NCI-H2171 treated with DMSO at 0.1 percent for 48 hours (cell line): ENCODE measurements around the gene ABCG1.

Source experiments
- DNase-seq: peaks from one replicate; lab custom pipeline; 2025; lab: John Stamatoyannopoulos, UW

The ABCG1 gene

DNA sequence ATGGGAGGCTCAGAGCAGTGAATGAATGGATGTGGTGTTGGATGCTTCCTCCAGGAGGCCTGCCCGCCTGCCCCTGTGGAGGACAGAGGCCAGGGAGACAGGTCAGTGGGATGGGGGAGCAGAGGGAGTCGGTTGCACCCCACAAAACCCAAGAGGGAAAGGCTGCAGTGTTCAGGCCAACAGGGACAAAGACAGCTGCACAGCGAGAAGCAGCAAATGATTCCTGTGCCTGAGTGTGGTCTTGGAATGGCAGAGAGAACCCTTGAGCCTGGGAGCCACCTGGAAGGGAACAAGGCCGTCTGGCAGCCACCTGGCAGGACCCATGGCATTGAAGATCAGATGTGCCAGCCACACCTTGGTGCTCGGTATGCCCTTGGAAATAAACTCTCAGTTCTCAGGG lies 88.2 kb downstream of the ABCG1 start:
- DNase-seq = peak; percentile 74

DNA sequence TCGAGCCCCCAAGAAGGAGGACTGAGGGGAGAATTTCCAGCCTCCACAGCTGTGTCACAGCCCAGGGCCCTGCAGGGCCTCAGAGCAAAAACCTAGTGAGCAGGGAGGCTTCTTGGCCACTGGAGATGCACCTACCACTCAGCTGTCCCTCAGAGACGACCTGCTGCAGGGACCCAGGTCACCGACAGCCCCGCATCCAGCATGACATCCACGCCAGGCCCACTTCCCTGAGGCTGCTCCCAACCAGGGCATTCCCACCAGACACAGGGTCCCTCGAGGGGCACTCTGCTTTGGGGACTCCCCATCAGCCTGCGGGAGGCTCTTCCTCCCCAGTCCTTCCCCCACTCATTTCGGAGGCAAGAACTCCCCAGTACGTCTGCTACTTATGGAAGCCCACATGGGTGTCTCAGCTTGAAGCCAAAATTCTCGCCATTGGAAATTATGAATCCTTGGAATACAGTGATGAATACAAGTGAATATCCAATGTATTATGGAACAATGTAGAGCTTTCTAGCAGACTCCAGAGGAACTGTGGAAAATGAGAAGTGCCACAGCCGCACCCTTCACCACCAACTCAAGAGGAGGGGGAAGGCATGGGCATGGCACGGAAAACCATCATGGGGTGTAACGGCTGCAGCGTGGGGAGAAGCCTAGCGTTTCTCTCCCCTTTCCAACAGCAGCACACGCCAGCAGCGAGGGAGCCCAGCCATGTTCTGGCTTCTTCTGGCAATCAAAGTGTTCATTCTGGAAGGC lies 89.4 kb downstream of the ABCG1 start:
- DNase-seq = no peak

DNA sequence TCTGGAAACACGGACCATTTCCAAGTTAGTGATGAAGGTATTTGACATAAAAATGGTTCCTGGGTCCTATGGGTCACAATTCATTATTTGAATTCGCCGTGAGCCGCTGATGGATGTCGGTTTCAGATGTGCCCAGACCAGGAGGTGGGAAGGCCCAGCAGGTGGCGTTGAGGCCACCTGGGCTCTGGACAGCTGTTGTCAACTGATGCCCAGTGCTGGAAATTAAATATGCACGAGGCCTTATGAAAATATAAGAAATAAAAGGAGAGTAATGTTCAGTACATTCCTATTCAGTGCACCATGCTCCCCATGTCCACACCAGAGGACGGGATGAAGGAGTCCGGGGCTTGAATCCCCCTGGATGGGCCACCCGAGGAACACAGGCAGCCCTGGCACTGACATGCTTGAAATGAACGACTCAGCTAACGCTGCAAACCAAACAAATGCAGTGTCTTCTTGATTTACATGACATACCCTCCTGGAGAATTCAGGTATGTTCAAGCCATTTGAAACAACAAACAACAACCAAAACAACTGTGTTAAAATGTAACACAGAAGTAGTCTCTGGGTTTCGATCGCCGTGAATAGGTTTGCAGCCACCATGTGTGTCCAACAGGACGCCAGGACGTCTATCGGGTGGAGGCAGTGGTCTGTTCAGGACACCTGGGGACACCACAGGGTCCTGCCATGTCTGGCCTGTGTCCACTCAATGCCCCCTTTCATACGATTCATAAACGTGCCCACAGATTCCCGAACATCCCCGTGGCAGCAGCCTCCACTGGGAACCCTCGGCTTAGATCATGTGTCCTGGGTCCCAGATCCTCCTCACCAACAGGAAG lies 90.2 kb downstream of the ABCG1 start:
- no peak for DNase-seq

DNA sequence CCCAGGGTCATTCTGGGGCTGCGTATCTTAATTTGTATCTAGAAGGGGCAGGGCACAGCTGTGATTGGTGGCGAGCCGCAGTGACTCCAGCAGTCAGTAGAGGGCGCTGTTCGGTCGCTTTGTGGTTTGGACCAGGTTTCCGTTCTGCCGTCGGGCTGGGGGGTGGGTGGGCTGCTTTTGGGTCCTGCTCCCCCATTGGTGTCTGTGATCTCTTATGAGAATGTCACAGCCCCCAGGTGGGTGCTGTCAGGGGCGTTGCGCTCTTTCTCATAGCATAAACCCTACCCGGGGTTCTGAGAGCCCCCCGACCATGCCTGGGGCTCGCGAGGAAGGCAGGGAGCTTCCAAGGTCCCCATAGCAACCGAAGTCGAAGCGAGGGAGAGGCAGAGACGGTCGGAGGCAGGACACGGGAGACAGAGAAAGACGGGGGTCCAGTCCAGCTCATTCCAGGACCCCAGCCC lies 90.8 kb downstream of the ABCG1 start:
- no peak for DNase-seq

DNA sequence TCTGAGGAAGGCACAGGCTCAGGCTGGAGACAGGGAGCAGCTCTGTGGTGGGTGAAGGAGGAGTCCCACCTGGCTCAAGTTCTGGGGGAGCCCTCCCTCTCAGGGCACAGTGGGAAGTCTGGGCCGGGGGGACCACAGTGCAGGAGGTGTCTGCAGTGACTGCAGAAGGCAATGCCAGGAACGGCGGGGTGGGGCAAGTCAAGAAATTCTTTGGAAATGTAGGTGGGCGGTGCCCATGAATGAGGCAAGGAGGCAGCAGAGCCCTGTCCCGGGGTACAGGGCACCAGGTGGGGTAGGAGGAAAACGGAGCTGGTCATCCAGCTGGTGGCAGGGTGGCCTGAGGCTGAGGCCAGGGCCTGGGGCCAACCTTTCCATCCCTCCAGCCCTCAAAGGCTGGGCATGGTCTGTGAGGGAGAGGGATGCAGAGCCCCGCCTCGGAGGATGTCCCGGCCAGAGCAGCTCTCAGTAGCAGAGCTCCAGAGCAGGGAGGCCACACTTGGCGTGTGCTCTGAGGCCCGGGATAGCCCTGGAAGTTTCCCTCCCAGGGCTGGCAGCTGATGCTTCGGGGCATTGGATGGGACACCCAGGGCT lies 91.6 kb downstream of the ABCG1 start:
- DNase-seq = no peak

DNA sequence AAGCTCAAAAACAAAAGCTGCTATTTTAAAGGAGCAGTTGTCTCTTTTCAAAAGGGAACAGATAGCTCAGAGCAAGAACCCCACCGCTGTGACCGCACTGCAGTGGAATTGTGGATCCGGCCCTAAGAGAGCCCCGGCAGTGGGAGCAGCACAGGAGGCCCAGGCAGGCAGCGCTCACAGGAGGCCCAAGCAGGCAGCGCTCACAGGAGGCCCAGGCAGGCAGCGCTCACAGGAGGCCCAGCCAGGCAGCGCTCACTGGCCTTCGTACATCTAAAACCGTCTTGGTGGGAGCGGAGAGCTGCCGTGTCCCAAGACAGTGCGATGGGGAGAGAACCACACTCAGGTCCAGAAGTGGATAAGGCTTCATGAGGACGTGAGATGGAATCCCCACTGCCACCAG lies 92.2 kb downstream of the ABCG1 start:
- no peak for DNase-seq

DNA sequence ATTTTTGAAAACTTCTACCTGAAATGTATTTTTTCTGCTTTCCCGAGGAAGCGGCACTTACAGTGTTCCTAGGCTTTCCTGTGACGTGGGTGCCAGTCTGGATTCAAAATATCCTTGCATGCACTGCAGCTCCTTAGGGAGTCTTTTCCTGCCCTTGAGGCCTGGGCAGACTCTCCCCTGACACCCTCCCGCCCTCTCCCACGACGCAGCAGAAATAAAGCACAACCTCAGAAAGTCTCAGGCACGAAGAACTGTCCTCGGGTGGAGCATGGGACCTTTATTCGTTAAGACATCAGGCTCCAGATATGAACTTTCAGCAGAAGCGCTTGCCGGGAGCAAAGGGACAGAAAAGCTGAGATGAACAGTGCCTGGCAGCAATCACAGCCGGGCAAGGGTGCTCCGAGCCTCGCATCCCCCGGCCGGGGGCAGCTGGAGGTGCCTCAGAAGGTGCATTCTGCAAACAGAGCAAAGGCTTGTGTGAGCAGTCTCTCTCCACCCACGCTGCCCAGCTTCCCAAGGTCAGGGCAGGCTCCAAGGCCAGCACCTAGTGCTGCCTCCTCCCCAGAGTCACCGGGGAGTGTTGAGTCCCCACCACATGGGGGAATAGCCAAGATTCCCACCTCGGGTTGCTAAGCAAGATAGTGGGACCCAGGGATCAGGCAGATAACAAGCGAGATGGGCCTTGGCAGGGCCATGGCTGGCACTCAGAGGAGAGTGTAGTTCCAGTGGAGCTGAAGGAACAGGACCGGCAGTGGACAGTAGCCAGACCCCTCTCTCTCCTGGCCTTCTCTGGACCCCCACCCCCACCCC lies 93.1 kb downstream of the ABCG1 start:
- DNase-seq = peak; percentile 27

DNA sequence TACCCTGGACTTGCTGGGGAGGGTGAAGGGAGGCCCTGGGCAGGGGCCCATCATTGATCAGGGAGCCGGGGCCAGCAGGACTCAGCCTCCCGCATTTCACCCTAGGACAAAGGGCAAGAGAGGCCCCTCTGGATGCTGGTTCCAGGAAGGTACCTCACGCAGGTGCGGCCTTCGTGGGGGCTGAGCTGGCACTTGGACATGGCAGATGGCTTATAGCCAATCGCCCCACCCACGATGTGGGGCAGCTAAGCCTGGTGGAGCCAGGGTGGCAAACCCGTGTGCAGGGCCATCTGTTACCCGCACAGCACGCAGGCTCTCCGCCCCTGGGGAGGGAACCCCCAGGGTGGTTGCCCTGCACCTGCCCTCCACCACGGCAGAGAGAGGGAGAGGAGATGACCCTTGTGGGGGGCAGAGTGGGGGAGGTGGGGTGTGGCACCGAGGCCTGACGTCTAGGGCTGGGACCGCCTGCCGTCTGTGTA lies 93.7 kb downstream of the ABCG1 start:
- peak; percentile 67 for DNase-seq

DNA sequence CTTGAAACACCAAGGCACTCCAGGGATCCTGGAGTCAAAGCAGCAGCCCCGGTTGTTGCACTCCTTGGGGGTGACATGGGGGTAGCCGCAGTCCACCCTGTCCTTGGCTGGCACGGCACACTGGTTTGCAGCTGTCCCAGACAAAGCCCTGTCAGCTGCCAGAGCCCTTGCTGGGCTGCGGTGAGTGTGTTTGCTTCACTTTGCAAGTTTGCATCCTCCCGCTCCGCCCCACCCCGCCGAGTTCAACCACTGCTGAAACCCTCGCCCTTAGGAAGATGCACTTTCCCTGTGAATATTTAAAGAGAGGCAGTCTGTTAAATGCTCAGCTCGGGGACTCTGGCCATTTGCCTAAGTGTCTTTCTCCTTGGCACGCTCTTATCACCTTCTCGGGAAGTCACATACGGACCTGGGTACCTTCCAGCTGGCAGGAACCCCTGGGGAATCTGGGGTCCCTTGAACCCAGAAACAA lies 94.6 kb downstream of the ABCG1 start:
- peak; percentile 9 for DNase-seq

DNA sequence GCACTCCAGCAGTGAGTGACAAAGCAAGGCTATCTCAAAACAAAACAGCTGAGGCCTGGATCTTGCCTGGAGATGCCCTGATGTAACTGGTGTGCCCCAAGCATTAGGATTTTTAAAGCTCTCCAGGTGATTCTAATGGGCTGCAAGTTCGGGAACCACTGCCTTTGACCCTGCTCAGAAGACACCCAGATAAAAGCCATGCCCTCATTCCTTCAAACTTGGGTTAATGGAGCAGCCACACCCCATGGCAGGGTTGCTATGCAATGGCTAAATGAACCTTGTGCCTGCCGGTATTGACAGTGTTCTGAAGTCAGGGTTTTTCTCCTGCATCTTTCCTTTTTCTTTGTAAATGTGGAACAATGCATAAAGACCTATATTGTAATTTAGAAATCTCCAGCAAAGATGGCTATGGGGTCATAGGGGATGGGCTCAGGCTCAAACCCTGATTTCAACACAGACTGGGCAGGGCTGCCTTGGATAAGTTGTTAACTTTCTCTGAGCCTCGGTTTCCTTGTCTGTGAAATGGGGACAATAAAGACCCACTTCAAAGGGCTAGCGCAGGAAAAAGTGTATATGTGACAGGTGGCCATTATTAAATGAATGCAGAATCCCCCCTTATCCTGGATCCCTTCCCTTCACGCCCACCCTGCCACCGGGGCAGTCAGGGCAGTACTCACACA lies 95.8 kb downstream of the ABCG1 start:
- DNase-seq = no peak

DNA sequence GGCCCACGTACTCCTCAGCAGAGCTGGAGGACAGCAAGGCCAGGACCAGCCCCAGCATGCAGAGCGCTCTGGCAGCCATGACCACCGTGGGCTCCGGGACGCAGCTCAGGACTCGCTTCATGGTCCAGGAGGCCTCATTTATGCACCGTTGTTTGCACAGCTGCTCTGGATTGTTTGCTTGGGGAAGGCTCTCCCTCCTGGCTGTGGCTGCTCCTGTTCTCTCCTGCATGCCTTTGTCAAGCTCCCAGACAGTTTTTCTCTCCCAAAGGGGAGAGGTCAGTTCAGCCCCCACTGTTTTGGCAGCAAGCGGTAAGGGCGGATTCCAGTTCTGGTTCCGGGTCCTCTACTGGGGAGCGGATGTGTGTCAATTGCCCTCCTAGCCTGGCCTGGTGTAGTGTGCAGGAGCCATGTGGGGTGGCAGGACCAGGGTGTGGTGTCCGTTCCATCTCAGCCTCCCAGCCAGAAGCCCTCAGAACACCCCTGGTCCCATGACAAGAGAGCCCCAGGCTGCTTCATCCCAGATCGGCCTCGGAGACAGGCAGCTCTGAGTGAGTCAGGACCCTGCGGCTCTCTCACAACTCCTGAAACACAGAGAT lies 96.5 kb downstream of the ABCG1 start, which contains the start of gene TFF3:
TFF3 (minus strand) TSS at position 114 of the 596 bp plus-strand sequence; CDS start at position 79, 35 bp downstream.
- peak; percentile 50 for DNase-seq

DNA sequence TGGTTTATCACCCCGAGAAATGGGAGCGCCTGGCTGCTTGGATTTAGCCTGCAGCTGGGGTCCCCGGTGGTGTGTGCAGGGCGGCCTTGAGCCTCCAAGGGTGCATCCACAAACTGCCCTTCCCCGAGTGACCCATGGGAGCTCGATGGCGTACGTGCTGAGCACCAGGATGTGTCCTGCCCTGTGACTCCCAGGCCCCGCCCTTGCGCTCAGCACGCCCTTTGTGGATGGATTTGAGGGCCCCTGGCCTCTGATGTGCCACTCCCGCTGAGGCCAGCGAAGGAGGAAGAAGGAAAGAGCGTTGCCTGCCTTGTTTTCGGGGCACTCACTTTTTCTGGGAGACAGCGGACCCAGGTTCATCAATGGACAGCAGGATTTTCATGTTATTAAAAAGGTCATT lies 98.0 kb downstream of the ABCG1 start:
- no peak for DNase-seq

DNA sequence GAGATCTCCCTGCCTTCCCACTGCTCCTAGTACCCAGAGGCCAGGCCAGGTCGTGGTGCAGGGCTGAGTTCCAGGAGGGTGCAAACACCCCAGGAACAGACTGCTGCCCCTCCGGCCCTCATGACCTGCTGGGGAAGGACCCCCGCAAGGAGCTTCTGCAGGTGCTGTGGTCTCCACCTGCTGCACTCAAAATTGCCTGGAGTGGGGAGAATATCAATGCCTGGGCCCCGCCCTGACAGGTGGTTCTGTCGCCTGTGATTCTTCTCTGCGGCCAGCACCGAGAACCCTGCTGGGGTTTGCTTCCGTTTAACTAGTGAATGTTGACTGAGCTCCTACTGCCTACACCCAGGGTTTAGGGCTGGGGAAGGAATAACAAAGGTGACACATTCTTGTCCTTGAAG lies 98.4 kb downstream of the ABCG1 start:
- peak; percentile 10 for DNase-seq

DNA sequence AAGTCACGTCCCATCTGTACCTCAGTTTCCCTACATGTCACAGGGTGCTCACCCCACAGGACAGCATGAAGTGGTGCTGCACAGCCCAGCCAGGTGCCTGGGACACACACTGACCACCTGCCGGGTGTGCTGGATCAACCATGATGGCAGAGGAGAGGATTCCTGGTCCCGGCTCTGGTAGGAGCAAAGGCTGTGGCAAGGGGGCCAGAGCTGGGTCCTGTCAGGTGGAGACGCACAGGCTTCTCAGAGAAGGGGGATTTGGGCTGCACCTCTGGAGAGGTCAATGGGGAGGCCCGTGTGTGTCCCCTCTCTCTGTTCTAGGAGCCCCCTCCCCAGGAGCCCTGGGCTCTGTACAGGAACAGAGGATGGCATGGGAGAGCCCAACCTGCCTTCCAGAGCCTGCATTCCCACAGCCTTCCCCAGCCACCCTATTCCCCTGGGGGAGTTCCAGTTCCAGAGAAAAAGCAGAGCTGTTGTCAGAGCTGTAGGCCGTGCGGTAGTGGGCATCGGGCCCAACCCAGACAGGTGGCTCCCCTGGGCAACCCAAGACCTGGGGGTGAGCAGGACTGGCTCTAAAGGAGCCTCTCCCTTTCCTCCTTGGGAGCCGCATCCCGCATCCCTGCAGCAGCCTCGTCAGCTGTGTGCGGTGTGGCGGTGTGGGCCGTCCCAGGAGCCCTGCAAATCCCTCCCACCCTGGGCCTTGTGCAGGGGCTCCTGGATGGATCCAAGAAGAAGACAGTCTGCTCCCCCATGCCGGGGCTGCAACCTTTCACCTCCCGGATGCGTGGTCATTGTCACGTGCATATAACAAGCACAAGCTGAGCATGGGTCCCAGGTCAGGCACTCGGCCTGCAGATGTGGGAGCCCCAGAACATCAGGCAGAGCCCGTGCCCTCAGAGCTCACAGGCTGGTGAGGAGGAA lies 99.1 kb downstream of the ABCG1 start:
- peak; percentile 34 for DNase-seq

DNA sequence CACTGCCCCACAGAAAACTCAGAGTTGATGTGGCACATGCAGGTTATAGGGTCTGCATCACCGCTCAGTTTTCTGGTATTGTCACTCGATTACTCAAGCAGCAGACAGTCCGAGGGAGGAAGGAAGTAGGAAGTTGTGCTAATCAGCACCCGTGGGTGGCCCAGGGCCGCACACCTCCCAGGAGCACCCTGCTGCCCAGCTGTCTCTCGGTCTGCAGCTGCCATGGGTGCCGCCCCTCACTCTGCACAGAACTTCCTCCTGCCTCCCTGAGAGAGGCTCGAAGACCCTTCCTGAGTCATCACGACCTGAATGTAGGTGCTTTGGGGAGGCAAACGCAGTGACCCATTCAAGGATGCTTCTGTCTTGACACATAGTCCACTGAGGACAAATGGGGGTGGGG lies 100.4 kb downstream of the ABCG1 start:
- no peak for DNase-seq

DNA sequence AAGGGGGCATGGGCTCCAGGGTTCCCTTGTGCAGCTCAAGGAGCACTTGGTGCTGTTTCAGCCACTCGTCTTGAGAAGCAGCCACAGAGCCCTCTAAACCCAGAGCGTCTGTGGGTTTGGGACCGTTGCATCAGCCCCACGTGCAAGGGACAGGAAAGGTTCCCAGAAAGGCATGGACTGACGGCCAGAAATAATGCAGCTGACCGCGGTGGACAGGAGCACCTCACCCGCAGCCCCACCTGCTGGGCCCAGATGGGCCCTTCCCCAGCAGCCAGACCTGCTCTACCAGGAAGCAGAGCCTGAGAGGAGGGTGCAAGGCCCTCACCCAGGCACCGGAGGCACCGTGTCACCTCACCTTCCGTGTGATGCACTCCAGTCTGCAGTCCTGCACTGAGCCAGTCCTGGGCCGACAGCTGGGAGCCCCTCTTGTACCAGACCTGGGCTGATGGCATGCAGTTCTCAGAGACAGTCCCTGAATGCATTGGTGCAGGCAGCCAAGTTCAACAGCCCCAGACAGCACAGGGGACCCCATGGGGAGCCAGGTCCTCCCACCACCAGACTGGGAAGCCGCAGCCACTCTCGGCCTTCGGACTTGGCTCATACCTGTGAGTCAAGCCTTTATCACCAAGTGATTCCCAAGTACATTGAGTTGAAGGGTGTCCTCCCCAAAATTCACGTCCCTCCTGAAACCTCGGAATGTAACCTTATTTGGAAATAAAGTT lies 101.1 kb downstream of the ABCG1 start:
- no peak for DNase-seq

DNA sequence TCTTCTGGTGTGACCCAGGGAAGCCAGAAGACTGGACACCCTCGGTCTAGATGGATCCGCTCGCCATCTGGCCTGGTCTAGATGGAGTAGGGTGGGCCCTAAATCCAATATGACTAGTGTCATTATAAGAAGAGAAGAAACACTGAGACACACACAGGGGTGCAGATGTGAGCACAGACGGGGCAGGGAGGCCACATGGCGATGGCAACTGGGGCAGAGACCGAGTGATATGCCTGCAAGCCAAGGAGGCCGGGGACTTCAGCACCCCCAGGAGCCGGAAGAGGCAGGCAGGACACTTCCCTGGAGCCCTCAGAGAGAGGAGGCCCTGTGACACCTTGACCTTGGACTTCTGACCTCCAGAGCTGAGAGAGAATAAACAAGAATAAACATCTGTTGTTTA lies 101.9 kb downstream of the ABCG1 start:
- DNase-seq = no peak

DNA sequence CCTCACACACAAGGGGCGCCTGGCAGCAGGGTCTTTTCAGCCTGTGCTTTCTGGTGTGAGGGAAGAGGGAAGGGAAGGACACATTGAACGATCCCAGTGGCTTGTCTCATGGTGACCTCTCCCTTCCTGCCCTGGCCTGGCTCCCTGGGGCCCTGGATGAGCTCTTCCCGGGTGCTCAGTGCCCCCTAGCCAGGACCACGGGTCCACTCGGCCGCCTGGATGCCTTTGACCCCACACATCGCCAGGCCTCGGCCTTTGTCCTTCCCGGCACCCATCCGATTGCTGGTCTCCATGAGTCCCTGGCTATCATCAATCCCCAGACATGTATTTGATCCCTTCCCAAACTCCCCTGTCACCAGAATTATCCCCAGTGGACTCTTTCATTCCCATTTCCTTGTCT lies 102.3 kb downstream of the ABCG1 start:
- DNase-seq = no peak

DNA sequence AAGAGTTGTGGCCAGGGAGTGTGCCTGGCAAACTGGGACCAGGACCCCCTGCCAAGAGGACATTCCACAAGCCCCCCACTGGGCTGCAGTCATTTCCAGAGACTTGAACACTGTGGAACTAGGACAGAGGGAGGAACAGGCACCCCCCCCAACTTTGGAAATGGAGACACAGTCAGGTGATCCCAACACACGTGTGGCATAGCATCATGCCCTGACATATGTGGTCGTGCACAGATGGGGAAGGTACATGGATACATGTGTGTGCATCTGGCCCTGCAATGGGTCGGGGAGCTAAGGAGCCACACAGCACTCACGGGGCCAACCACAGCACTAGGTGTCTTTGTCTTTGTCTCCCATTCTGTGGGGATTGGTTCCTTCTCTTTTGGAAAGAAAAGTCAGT lies 102.9 kb downstream of the ABCG1 start:
- DNase-seq = no peak
